ENCODE results near the gene TFCP2.
"Not testable (repeated sequence)": the region's sequence is repeated elsewhere in the genome, so short reads cannot be mapped to it uniquely, and the experiment has no call there.

Gene TFCP2

DNA sequence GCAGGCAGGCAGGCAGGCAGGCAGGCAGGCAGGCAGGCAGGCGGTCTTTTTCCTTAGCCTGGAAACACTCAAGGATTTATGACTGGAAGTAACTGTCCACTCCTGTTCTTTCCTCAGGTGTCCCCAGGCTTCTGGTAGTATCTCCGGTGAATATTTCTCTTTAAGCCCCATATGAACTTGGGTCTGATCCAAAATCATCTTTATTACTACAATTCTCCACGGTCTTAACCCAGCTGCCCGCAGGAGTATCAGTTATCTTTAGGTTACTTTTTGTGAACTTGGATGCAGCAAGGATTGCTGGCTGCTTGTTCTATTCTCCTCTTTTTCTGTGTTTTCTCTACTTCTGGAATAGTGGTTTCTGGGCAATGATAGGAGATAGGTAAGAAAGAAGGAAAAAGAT, 92.8 kb downstream of the TFCP2 start:
- TF ChIP-seq, protein P1, sequence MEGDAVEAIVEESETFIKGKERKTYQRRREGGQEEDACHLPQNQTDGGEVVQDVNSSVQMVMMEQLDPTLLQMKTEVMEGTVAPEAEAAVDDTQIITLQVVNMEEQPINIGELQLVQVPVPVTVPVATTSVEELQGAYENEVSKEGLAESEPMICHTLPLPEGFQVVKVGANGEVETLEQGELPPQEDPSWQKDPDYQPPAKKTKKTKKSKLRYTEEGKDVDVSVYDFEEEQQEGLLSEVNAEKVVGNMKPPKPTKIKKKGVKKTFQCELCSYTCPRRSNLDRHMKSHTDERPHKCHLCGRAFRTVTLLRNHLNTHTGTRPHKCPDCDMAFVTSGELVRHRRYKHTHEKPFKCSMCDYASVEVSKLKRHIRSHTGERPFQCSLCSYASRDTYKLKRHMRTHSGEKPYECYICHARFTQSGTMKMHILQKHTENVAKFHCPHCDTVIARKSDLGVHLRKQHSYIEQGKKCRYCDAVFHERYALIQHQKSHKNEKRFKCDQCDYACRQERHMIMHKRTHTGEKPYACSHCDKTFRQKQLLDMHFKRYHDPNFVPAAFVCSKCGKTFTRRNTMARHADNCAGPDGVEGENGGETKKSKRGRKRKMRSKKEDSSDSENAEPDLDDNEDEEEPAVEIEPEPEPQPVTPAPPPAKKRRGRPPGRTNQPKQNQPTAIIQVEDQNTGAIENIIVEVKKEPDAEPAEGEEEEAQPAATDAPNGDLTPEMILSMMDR (IDR thresholded peaks at IDR 0.05; ENCODE audit: extremely low read depth, missing control alignments), result no peak
- DNase-seq (ENCODE audit: low spot score), result no peak

DNA sequence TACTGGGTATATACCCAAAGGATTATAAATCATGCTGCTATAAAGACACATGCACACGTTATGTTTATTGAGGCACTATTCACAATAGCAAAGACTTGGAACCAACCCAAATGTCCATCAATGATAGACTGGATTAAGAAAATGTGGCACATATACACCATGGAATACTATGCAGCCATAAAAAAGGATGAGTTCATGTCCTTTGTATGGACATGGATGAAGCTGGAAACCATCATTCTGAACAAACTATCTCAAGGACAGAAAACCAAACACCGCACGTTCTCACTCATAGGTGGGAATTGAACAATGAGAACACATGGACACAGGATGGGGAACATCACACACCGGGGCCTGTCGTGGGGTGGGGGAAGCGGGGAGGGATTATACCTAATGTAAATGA, 94.1 kb downstream of the TFCP2 start:
- DNase-seq (ENCODE audit: low spot score), result not testable (repeated sequence)

DNA sequence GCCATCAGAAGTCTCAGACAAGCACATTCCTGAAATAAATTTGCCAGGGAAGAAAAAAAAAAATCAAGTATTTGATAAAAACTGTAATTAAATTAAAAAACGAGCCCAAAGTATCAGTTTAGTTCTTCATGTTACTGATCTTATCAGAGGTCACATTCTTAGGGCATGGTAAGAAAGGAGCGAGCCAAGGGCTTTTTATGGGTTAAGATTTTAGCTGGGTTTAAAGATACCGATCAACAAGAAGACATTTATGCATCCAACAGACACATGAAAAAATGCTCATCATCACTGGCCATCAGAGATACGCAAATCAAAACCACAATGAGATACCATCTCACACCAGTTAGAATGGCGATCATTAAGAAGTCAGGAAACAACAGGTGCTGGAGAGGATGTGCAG, 94.6 kb downstream of the TFCP2 start:
- DNase-seq (ENCODE audit: low spot score), result not testable (repeated sequence)

DNA sequence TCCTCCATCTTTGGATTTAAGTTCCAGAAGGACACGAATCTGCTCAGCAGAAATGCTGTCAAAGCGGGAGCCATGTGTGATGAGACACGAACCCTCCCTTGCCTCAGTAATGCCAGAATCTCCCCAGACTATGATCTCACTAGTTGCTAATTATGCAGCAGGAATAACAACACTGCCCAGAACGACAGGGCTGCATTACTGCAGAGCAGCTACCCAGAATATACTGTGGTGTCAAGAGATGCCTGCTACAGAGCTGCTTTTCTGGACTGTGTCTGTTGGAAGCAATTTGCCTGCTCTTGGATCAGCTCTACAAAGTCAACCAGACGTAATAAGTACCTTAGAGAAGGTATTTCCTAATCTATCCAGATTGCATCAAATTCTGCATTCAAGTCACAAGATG, 95.0 kb downstream of the TFCP2 start:
- TF ChIP-seq, protein P1 (IDR thresholded peaks at IDR 0.05; ENCODE audit: extremely low read depth, missing control alignments), result no peak
- no peak for DNase-seq (ENCODE audit: low spot score)

DNA sequence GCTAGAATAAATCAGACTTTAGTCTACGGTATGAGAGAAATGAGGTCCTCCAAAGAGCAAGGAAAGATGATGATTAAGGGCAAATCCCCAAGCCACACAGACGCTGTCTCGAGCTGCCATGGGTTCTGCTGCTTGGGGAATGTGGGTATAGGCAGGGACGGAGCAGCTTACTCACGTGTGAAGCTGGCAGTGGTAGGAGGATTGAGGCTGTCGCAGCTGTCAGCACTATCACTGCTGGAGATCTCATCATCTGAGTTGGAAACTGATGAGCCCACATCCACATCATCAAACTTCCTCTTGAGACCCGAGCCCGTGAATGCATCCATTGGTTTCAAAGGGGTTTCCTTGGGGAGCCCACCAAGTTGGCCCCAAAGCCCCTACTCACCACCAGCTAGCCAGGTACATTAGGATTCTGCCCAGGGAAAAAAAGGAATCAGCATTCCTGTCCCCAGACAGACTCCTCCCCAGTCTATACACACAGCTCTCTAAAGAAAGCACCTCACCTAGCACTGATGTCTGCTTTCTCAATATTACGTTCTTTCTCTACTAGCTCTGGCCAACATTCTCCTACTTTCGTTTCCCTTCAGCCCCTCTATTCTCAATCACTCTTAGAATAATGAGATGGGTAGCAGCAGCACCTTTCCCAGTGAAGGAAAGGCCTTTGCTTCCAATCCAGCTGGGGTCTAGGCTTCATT, 96.6 kb downstream of the TFCP2 start:
- no peak for DNase-seq (ENCODE audit: low spot score)
- TF ChIP-seq, protein P1 (IDR thresholded peaks at IDR 0.05; ENCODE audit: extremely low read depth, missing control alignments), result no peak

DNA sequence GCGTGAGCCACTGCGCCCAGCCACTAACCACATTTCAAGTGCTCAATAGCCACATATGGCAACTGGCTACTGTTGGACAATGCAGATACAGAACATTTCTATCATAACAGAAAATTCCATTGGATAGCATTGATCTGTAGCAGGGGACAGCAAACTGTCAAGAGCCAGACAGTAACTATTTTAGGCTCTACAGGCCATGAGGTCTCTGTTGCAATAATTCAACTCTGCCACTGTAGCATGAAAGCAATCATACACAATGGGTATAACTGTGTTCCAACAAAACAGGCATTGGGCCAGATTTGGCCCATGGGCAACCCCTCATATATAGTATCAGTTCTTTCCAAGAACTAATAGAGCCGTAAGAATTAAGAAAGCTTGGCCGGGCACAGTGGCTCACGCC, 97.5 kb downstream of the TFCP2 start:
- TF ChIP-seq, protein P1 (IDR thresholded peaks at IDR 0.05; ENCODE audit: extremely low read depth, missing control alignments), result no peak
- no peak for DNase-seq (ENCODE audit: low spot score)

DNA sequence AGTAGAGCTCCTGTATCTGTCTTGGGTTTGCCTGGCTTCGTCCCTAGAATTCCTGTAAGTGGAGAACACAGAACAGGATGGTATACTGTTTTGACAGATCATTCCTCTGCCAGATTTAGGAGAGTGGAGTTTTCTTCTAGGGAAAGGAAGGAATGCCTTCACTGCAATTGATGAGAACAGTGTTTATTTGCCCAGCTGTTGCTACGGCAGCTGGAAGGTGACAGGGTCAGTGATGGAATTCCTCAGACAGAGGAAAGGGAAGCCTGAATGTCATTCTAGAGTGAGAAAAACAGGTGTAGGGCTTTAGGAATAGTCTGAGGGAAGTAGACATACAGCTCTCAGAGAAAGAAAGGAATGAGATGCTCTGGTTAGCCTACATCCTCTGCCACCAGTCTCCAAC, 101.3 kb downstream of the TFCP2 start:
- DNase-seq (ENCODE audit: low spot score), result no peak
- TF ChIP-seq, protein P1 (IDR thresholded peaks at IDR 0.05; ENCODE audit: extremely low read depth, missing control alignments), result no peak

DNA sequence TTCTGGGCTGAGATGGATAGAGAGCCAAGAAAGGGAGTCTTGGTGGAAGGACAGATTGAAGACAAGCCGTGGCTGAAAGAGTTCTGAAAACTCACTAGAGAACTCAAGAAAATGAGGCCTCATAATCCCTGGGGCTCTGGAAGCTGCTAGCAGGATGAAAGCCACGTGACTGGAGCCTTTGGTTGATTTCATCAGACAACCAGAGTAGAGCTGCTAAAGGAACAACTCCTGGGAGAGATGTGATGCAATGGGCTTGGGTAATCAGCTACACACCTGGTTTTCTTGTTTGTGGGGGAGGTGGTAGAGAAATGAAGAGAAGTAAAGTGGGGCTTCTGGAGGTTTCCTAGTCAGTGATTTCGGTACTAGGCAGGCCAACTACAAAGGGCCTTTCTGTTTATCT, 102.9 kb downstream of the TFCP2 start:
- TF ChIP-seq, protein P1 (IDR thresholded peaks at IDR 0.05; ENCODE audit: extremely low read depth, missing control alignments), result no peak
- no peak for DNase-seq (ENCODE audit: low spot score)
